Hepatocyte (in vitro differentiated cells): Measurements from ENCODE around the gene NUP50.

Experiments
- CTCF ChIP-seq: fragments of 200-600 bp; sonication (generic); IDR thresholded peaks from 2 replicates; pipeline ENCODE4 v1.5.1; 2016; ENCODE audit warnings: antibody characterized with exemption, mild to moderate bottlenecking; ENCODE audit not compliant: poor library complexity
- EZH2 ChIP-seq: fragments of 200-600 bp; sonication (generic); IDR thresholded peaks from 2 replicates; pipeline ENCODE4 v1.6.1; 2016; ENCODE audit warnings: antibody characterized with exemption, mild to moderate bottlenecking, borderline replicate concordance
- EZH2phosphoT487 ChIP-seq: fragments of 200-600 bp; sonication (generic); IDR thresholded peaks from one replicate; pipeline ENCODE4 v1.6.1; 2018; ENCODE audit warnings: antibody characterized with exemption, mild to moderate bottlenecking, low read depth, moderate library complexity; ENCODE audit not compliant: unreplicated experiment, severe bottlenecking

GRCh38 chr22:45172881-45173585 is 9.3 kb downstream of the NUP50 start:
- TF ChIP-seq EZH2 (no peak), CTCF (no peak), EZH2phosphoT487 (no peak)
